Smooth muscle cell of the brain vasculature (primary cell): ENCODE results near the gene FTSJ1.

Experiments
- DNase-seq: peaks from one replicate; pipeline ENCODE4 v3.0.0-alpha.2; 2012; ENCODE audit warnings: low read depth, low spot score

FTSJ1 gene

GRCh38 chrX:48470833-48471118 lies 5.2 kb upstream of the FTSJ1 start:
- DNase-seq: no peak

- DNase-seq: no peak
Observed at GRCh38 chrX:48471504-48471903, 4.5 kb upstream of the FTSJ1 start.

GRCh38 chrX:48472225-48472624 lies 3.8 kb upstream of the FTSJ1 start:
- DNase-seq: no peak

- DNase-seq: no peak
Observed at GRCh38 chrX:48472851-48473703, 2.9 kb upstream of the FTSJ1 start.

- no peak for DNase-seq
Observed at GRCh38 chrX:48473704-48473990, 2.4 kb upstream of the FTSJ1 start.

- no peak for DNase-seq
Observed at GRCh38 chrX:48474127-48474526, 1.9 kb upstream of the FTSJ1 start.

- no peak for DNase-seq
Observed at GRCh38 chrX:48474581-48474980, 1.4 kb upstream of the FTSJ1 start.

GRCh38 chrX:48475296-48475695 lies 703 bp upstream of the FTSJ1 start:
- DNase-seq: no peak

GRCh38 chrX:48476919-48477318 lies 920 bp downstream of the FTSJ1 start:
- no peak for DNase-seq

GRCh38 chrX:48477960-48478755 lies 2.2 kb downstream of the FTSJ1 start:
- DNase-seq: no peak

- DNase-seq: no peak
Observed at GRCh38 chrX:48478806-48479205, 2.8 kb downstream of the FTSJ1 start.

- DNase-seq: no peak
Observed at GRCh38 chrX:48480142-48480541, 4.1 kb downstream of the FTSJ1 start.

GRCh38 chrX:48480583-48480982 lies 4.6 kb downstream of the FTSJ1 start:
- DNase-seq: no peak

GRCh38 chrX:48482526-48482925 lies 6.5 kb downstream of the FTSJ1 start:
- no peak for DNase-seq

GRCh38 chrX:48487362-48487798 lies 11.4 kb downstream of the FTSJ1 start:
- DNase-seq: no peak

GRCh38 chrX:48488034-48488433 lies 12.0 kb downstream of the FTSJ1 start:
- DNase-seq: no peak

GRCh38 chrX:48489296-48489695 lies 13.3 kb downstream of the FTSJ1 start:
- no peak for DNase-seq

- DNase-seq: no peak
Observed at GRCh38 chrX:48489892-48490291, 13.9 kb downstream of the FTSJ1 start.

- DNase-seq: no peak
Observed at GRCh38 chrX:48490661-48491060, 14.7 kb downstream of the FTSJ1 start.

- DNase-seq: no peak
Observed at GRCh38 chrX:48491809-48492208, 15.8 kb downstream of the FTSJ1 start.

GRCh38 chrX:48492293-48492910 lies 16.4 kb downstream of the FTSJ1 start:
- DNase-seq: no peak

GRCh38 chrX:48493890-48494364 lies 17.9 kb downstream of the FTSJ1 start:
- no peak for DNase-seq

- DNase-seq: no peak
Observed at GRCh38 chrX:48496660-48497059, 20.7 kb downstream of the FTSJ1 start.
